GM21528 (cell line): ENCODE data around the gene RFC2.
A peak's percentile ranks its signal among the peaks of the same experiment; 100 is the strongest.
"Not testable (repeated sequence)": the region's sequence is repeated elsewhere in the genome, so short reads cannot be mapped to it uniquely, and the experiment has no call there.

Experiments
- ATAC-seq: cut with Tn5 transposase; IDR thresholded peaks from one replicate; pipeline ENCODE4 v1.9.1; 2021; ENCODE audit warnings: mild to moderate bottlenecking, moderate library complexity; ENCODE audit not compliant: unreplicated experiment, low FRiP score

Gene RFC2

DNA sequence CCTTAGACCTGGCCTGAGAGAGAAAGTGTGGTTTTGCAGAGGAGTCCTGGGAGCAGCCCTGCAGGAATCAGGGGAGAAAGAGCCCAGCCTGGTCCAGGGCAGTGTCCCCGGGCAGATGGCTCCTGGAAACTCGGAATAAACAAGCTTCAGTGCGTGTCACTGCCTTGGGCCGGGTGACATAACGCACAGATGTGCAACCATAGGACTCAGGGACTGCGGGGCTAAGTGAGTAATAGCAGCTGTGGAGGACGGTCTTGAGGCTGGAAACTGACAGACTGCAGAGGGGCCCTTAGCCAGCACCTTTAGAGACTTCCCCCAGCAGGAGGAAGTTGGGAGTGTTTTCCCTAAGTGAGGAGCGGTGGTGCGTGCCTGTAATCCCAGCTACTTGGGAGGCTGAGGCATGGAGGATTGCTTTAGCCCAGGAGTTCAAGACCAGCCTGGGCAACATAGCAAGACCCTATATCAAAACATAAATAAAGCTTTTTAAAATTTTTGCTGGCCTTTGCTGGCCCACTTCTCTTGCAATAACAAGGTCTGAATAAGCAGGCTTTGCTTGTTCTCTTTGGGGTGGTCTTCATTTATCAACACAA lies 29.8 kb upstream of the RFC2 start:
- ATAC-seq = no peak

DNA sequence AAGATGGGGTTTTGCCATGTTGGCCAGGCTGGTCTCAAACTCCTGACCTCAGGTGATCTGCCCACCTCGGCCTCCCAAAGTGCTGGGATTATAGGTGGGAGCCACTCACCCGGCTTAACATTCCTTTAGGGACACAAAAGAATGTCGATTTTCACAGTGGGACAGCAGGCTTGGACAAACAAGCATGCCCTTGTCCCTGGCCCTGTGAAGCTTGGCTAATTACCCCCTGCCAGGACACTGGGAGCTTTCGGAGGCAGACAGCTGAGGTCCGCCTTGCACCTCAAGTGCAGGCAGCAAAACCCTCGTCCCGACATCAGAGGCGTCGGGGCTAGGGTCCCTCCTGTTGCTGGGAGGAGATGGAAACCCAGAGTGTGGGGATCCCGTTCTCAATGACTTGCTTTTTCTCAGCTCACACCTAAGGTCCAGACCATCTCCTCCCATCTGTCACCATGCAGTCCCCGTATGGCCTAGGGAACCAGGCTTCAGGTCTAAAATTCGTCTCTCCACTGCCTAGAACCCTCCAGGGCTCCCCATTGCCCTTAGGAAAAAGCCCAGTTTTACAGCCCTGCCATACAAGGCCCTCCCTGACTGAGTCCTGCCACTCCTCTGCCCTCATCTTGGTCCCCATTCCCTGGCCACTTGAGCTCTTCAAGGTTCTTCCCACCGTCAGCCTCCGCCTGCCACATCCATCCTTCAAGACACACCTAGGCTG lies 28.7 kb upstream of the RFC2 start:
- no peak for ATAC-seq

DNA sequence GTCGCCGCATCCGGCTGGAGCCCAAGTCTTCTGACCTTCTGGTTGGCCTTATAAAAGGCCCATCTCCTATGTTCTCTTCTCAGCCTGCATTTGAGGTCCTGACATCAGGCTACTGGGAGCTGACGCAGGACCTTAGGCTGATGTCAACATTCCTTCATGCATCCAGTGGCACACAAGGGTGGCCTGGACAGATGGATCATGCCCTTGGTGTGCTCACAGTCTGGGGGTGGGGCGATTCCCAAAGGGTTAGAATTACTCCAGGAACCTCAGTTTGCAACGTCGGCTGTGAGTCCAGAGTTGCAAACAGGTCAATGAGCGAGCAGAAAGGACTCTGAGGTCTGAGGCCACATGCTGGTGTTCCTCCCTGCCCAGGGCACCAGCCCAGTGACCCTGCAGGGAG lies 26.8 kb upstream of the RFC2 start:
- no peak for ATAC-seq

DNA sequence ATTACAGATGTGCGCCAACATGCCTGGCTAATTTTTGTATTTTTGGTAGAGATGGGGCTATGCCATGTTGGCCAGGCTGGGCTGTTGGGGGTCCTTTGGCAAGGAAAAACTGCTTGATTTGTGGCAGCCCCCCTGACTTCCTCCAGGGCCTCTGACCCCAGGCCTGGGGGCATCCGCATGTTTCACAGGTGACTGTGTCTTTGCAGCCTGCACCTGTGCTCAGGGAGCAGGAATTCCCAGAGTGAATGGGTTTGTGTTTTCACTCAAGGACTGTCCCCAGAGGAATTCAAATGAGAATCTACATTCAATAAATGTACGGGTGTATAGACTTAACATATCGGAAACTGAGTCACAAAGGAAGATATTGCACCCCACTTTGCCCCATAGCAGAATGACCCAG lies 23.4 kb upstream of the RFC2 start:
- no peak for ATAC-seq

DNA sequence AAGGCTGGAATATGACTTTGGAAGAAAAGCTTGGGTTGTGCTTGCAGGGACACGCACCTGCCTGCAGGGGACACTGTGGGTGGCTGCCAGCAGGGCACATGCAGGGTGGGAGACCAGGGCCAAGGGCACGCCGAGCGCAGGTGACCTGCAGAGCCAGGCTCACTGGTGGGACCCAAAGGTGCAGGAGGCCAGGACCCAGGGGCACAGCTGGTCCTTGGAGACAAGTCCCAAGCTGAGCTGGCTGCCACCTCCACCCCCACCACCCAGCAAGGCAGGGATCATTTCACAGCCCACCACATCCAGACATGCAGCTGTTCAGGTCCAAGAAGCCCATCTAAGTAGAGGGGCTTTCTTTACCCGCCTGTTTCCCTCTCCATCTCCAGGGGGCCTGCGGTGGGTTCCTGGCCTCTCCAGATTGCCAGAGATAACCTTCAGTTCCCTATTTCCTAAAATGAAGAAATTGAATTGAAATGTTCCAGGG lies 21.2 kb upstream of the RFC2 start:
- ATAC-seq = no peak

DNA sequence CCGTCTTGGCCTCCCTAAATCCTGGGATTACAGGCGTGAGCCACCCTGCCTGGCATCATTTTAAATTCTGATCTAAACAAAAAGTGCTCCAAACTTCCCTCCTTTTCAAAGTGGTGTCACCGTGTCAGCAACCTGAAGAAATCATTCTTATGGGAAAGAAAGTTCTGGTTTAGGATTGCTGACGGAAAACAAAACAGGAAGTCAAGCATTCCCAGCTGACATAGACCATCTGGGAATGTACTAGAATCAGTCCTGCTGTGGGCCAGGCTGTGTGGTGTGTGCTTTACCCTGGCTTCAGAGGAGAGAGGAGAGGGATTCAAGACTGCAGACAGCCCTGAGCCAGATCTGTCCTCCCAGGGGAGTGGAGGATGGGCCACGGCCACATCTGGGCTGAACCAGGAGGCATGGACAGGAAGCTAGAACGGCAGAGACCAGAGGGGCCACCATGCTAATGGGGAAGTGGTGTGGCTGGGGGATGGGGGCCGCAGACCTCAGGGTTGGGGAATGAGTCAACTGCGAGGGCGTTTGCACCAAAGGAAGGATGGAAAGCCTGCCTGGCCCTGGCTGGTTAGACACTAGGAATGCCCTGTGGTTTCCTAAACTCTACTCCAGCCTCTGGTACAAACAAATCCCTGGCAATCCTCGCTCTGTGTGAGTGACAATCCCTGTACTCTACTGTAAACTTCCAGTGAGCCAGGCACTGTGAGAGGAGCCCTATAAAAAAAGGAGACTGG lies 18.3 kb upstream of the RFC2 start:
- peak; percentile 65 for ATAC-seq

DNA sequence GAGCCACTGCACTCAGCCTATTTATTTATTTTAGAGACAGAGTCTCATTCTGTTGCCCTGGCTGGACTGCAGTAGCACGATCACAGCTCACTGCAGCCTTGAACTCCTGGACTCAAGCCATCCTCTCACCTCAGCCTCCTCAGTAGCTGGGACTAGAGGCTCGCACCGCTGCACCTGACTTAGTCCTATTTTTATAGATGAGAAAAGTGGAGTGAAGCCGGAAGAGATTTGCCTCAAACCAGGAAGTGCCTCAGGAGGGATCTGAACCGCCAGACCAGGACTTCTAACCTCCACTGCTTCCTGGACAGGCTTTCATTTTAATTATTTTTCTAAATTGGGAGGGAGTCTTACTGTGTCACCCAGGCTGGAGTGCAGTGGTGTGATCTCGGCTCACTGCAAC lies 17.5 kb upstream of the RFC2 start:
- ATAC-seq = no peak

DNA sequence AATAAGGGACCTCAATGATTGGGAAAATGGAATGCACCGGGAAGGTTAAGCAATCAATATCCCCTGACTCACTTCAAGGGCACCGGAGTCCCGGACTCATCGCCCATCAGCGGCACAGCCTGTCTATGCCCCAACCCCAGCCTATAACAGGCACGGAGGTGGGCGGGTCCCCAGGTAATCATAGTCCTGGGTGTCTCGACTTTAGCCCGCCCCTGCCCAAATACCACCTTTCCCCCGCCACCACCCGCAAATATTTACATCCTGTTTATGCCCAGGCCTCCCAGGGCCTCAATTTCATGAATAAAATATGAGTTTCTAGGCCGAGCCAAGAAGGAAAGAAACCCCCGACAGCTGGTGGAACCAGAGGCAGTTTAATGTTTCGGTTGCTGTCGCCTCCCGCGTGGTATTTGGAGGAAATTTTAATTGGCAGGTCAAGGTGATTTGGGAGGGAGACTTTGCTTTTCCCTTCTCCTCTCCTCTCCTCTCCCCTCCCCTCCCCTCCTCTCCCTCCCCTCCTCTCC lies 15.6 kb upstream of the RFC2 start:
- ATAC-seq = peak; percentile 41

DNA sequence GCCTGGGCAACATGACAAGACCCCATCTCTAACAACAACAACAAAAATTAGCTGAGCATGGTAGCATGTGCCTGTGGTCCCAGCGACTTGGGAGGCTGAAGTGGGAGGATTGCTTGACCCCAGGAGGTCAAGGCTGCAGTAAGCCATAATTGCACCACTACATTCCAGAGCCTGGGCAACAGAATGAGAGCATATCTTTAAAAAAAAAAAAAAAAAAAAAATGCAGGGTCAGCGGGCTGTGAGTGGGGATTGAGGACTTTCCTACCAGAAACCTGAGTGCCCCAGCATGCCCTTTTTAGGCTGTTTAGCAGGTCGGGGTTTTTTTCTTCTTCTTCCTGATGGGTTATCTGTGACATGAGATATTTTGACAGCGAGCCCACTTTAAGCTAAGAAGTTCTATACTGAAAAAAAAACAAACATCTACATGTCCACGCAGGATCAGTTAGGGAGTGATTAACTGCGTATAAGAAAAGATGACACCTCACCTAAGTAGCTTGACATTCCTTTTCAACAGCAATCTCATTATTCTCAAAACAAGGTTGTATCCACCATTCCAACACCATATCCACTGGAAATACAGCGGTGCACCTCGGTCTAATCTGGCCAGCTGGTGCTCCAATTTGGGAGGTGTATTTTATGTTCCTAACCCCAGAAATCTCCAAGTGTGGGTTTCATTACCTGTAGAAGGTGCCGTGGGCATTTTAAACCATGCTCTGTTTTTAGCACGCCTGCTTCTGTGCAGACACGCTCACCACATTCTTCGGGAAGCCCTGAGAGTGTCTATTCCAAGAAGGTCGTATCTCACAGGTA lies 13.8 kb upstream of the RFC2 start:
- no peak for ATAC-seq

DNA sequence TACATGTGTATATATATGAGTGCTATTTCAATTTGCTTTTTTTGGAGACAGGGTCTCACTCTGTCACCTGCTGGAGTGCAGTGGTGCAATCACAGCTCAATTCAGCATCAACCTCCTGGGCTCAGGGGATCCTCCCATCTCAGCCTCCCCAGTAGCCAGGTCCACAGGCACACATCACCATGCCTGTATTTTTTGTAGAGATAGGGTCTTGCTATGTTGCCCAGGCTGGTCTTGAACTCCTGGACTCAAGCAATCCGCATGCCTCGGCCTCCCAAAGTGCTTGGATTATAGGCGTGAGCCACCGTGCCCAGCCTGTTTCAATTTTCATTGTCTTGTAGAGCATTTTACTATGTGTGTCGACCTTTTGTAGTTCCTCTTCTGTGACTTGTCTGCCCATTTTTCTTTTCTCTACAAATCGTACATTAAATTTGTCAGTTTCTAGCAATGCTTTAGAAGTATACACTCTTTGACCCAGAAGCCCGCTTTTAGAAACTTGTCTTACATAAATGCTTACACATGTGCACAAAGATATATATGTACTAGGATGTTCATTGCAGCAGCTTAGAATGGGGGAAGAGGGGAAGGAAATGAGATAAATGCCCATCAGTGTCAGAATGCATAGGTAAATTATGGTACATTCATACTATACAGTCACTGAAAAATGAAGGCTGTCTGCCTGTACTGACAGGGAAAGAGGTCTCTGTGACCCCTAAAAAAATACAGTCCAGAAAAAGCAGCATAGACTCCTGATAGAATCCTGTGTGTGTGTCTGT lies 12.2 kb upstream of the RFC2 start:
- no peak for ATAC-seq

DNA sequence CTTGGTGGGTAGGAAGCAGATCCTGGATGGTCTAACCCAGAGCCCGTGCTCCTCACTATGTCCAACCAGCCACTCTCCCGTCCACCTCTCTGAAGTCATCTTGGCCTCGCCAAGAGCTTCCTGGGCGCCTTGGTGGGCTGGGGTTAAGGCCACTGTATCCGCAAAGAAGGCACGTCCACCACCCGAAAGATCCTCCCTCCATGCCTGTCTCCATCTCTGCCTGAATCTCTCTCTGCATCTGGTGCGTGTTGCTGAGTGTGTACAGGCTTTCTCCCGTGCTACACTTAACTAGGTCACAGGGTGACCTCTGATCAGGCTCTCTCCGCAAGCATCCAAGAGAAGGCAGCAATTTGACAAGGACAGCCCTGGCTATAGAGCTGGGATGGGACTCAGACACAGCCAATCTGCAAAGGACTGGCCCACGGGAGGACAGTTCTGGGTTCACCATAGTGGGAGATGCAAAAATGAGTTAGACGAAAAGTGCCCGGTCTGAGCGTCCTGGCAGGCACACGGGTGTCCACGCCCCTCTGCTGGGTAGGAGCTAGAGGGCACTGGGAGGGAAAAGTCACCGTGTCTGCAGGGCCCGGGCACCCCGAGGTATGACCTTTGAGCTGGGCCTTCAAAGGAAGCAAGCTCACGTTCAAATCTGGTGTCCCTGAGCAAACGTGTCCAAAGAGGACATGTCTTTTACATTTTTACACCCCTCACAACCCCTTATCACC lies 9.4 kb upstream of the RFC2 start:
- ATAC-seq = no peak

DNA sequence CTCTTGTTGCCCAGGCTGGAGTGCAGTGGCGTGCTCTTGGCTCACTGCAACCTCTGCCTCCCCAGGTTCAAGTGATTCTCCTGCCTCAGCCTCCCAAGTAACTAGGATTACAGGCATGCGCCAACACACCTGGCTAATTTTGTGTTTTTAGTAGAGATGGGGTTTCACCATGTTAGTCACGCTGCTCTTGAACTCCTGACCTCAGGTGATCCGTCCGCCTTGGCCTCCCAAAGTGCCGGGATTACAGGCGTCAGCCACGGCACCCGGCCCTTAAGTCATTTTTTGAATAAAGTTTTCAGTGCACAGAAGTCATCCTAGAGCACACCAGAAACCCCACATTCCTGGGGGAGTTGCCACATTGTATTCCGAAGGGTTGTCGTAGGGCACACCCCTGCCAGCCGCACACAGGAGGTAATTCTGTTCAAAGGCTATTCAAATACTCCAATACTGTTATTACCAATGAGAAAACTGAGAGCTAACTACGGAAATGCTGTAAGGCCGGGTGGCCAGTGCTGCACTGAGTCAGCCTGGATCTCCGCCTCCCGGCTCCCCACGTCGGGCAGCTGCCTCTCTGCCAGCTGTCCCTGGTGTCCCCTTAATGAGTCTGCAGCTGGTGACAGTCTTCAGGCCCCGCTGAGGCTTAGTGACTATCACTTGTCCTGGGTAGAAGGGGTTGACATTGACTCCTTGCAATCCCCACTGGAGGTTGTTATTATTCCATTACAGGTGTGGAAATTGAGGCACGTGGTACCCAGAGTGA lies 8.6 kb upstream of the RFC2 start:
- ATAC-seq = no peak

DNA sequence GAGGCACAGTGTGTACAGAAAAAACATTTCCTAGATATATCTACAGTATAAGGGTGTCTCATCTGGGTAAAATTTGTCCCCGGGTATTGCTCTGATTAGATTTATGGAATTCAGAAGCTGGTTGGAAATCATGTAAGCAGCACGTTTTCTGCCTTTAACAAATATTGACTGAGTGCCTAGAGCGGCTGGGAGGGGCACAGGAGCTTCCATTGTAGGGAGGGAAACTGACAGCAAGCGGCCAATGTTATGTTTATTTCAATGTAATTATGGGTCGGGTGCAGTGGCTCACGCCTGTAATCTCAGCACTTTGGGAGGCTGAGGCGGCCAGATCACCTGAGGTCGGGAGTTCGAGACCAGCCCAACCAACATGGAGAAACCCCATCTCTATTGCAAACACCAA lies 4.4 kb upstream of the RFC2 start:
- no peak for ATAC-seq

DNA sequence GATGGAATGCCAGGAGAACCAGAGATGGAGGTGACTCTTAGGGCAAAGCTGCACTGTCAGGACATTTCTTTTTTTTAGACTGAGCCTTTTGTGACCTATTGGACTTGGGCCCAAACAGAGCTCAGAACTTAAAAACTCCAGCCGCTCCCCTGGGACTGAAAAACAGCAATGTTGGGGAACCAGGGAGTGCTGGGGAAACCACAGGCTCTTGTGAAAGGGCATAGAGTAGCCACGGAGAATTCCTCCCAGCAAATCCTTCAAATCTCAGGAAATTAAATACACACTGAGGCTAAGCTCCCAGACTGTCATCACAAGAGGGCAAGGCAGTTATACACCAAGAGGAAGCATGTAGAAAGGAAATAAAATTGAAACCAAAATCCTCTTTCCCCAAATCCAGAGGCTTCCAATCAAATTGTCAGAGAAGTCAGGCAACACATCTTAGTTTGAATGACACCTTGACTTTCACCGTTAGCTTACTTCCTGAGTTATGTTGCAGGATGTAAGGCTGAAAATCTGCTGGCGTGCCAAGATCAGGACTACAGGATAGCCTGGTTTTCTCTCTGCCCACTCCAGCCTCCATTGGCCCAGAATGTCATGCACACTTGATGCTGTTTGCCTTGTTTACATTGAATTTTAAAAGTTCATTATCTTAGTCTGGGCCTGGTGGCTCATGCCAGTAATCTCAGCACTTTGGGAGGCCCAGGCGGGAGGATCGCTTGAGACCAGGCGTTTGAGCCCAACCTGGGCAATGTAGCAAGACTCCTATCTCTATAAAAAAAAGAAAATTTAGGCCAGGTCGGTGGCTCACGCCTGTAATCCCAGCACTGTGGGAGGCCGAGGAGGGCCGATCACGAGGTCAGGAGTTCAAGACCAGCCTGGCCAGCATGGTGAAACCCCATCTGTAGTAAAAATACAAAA lies 2.6 kb upstream of the RFC2 start:
- no peak for ATAC-seq

DNA sequence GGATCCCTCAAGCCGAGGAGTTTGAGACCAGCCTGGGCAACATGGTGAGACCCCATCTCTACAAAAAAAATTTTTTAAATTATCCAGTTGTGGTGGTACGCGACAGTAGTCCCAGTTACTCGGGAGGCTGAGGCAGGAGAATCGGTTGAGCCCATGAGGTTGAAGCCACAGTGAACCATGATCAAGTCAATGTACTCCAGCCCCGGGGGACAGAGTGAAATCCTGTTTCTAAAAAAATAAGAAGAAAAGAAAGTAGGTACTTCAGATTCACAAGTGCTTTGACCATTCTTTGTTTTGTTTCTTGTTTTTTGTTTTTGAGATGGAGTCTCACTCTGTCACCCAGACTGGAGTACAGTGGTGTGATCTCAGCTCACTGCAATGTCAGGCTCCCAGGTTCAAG lies 1.3 kb upstream of the RFC2 start:
- not testable (repeated sequence) for ATAC-seq

DNA sequence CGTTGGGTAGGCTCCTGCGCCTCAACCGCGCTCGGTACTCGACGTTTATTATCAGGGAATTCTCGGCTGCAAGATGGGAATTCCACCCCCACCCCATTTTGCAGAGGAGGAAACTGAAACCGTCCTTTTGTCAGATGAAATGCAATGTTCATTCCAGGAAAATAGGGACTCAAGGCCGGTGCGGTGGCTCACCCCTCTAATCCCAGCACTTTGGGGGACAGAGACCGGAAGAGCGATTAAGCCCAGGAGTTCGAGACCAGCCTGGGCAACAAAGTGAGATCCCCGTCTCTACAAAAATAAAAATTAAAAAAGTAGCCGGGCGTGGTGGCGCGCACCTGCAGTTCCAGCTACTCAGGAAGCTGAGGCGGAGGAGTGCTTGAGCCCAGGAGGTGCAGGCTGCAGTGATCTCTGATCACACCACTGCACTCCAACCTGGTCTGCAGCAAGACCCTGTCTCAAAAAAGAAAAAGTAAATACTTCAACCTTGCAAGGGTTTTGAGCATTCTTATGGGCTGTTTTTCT lies 720 bp upstream of the RFC2 start:
- ATAC-seq = no peak

DNA sequence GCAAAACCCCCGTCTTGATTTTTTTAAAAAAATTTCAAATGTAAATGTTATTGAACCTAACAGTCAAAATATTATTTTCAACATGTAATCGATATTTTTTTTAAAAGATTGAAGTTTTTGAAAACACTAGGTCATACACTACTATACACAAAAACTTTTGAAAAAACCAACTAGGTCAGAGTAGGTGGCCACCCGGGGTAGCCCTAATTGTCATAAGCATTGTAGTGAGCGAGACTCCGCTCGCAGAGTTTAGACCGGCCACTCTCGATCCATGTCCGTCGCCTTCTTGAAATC lies 417 bp downstream of the RFC2 start:
- peak; percentile 3 for ATAC-seq

DNA sequence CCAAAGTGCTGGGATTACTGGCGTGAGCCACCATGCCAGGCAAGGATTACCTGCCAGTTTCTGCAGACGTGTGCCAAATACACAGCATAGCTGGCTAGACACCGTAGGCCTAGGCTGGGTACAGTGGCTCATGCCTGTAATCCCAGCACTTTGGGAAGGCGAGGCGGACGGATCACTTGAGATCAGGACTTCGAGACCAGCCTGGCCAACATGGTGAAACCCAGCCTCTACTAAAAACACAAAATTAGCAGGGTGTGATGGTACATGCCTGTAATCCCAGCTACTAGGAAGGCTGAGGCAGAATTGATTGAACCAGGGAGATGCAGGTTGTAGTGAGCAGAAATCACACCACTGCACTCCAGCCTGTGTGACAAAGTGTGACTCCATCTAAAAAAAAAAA lies 868 bp downstream of the RFC2 start:
- no peak for ATAC-seq
